GM21367 (cell line): ENCODE measurements around the gene RNF187.
A peak's percentile ranks its signal among the peaks of the same experiment; 100 is the strongest.
"Not testable (repeated sequence)": the region's sequence is repeated elsewhere in the genome, so short reads cannot be mapped to it uniquely, and the experiment has no call there.

Experiments
- ATAC-seq: cut with Tn5 transposase; IDR thresholded peaks from one replicate; pipeline ENCODE4 v1.9.1; 2021; ENCODE audit not compliant: unreplicated experiment

RNF187 gene

GRCh38 chr1:228486596-228487335 is 416 bp upstream of the RNF187 start:
- peak; percentile 50 for ATAC-seq

- no peak for ATAC-seq
These were observed 1.1 kb downstream of the RNF187 start for GRCh38 chr1:228488125-228488817.

DNA sequence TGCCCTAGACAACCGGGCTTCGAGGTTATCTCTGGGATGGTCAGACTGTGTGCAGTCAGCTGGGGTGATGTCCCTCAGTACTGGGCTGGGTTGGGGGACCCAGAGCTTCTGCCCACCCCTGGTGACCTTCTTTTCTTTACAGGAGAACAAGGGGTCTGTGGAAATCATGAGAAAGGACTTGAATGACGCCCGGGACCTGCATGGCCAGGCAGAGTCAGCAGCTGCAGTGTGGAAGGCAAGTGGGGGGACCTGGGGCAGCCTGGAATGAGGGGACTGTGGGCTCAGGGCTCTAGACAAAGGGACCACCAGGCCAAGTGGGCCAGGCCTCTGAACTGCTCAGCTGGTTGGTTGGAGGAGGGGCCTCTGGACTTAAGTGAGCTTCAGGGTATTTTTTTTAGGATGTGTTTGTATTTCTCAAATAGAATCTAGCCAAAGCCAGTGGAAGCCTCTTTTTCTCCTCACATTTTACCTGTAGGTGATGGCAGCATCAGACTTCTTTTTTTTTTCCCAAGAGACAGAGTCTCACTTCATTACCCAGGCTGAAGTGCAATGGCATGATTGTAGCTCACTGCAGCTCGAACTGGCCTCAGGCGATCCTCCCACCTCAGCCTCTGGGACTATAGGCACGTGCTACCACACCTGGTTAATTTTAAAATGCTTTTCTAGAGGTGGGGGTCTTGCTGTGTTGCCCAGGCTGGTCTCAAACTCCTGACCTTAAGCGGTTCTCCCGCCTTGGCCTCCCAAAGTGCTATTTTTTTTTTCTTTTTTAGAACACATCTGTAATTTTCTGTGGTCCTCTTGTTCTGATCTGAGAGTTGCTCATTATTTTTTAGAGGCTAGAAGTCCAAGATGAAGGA is 1.9 kb downstream of the RNF187 start:
- no peak for ATAC-seq

DNA sequence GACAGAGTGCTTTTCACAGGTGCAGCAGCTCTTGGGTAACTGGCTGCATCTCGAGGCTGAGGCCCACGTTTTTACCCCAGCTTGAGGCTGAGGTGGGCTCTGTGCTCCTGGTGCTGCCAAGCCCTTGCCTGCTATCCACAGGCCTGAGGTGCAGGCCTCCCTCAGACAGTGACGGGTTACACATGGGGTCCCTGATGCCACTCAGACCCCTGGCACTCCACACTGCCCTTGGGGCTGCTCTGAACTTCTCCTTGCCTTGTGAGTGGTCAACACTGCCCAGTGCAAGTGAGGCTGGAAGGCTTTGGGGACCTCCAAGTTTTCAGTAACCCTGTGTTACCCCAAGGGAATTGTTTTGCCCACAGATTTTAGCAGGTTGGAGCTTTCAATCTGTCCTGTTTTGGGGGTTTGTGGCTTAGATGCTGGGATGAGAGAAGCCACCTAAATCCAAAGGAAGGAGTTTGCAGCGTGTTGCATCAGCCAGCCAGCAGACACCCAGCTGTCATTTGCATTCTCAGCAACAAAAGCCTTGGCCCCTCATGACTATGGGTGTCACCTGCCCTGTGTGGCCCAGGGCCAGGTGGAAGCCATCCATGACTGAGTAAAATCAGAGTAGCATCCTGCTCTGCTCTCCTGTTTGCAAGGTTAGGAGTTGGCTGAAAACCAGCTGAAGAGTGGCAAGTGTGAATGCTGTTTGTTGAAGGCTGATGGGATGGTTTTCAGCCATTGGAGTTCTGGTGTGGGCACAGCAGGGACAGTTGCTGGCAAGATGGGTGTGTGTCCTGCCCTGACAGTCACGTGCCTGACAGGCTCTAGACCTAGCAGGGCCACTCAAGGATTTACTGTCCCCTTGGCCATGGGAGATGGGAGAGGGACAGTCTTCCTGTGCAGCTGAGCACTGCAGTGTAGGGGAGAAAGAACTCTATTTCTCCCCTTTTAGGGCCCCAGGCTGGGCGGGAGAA is 3.2 kb downstream of the RNF187 start:
- no peak for ATAC-seq

GRCh38 chr1:228493141-228494043 is 6.2 kb downstream of the RNF187 start:
- ATAC-seq = no peak

- no peak for ATAC-seq
These were observed 6.8 kb downstream of the RNF187 start for GRCh38 chr1:228494044-228494353.

GRCh38 chr1:228494391-228494790 is 7.2 kb downstream of the RNF187 start:
- ATAC-seq = no peak

DNA sequence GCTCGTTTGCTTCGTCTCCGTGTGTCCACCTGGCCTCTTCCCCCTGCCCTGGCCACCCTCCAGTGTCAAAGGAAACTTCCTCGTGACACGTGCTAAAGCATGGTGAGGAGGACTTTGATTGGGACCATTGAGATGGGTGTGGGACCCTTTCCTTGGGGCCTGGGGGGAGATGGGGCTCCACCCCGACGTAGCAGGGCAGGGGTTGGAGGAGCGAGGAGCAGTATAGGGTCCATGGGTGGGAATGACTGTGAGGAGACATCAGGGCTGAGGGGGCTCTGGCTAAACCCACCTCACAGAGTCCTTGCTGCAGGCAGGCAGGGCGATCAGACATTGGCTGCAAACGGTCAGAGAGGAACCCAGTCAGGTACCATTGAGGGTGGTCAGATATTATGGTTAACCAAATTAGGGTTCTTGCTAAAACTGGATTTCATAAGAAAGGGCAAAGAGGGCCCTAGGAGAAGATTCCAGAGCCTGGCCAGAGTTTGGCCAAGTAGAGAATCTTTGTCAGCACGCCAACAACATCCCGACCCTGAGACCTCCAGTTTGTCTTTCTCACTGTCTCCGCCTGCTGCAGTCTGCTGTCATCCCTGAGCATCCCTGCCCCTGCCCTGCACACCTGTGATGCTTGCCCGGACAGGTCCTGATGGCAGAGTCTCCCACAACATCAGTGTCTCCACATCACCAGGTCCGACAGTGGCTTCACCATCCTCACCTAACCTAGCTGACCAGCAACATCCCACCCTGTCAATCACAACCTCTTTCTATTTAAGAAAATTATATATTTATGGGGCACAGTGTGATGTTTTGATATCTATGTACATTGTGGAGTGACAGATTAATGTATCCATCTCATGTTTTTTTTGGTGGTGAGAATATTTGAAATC is 8.0 kb downstream of the RNF187 start:
- no peak for ATAC-seq

- no peak for ATAC-seq
These were observed 8.9 kb downstream of the RNF187 start for GRCh38 chr1:228496084-228496483.

DNA sequence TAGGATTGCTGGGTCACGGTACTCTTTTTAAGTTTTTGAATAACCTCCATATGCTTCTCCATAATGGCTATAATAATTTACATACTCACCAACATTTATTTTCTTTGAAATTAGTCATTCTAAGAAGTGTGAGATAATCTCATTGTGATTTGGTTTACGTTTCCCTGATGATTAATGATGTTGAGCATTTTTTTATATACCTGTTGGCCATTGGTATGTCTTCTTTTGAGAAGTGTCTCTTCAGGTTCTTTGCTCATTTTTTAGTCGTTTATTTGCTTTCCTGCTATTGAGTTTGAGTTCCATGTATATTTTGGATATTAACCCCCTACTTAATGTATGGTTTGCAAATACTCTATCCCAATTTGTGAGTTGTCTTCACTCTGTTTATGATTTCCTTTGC is 9.3 kb downstream of the RNF187 start:
- ATAC-seq = no peak

- ATAC-seq = no peak
These were observed 10.0 kb downstream of the RNF187 start for GRCh38 chr1:228497206-228497605.

GRCh38 chr1:228497817-228498216 is 10.6 kb downstream of the RNF187 start:
- no peak for ATAC-seq

- ATAC-seq = no peak
These were observed 13.1 kb downstream of the RNF187 start for GRCh38 chr1:228500143-228500734.

DNA sequence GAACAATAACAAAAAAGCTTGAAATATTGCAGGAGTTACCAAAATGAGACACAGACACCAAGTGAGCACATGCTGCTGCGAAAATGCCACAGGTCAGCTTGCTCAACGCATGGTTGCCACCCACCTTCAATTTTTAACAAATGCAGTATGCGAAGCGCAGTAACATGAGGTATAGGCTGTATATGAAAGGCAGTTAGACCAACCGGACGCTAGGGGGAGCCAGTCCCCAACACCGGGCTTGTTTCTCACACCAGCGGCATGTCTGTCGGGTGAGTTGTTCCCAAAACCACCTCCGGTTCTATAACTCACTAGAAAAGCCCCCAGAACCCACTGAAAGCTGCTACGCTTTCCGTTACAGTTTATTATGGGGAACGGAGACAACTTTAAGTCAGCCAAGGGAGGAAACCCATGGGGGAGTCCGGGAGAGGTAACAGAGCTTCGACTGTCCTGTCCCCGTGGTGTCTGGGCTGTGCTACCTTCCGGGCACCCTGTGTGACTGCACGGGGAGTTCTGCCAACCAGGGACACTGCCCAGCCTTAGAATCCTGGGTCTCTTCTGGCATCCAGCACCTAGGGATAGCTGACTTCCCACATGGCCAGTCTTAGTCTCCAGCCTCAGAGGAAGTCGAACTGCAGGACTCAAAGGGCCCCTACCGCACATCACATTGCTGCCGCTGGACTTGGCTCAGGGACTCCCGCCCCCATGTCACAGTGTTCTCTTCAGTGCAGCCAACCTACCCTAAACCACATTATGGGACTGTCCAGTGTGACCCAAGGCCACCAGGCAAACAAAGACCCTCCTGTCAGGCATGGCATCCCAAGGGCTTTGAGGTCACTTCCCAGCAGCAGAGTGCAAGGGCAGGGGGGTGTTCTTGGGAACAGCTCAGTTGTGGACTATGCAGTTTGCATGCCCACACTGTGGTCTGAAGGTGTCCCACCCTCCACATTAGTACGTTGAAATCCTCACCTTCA is 14.0 kb downstream of the RNF187 start:
- ATAC-seq = peak; percentile 87

- ATAC-seq = no peak
These were observed 15.3 kb downstream of the RNF187 start for GRCh38 chr1:228502522-228502921.

DNA sequence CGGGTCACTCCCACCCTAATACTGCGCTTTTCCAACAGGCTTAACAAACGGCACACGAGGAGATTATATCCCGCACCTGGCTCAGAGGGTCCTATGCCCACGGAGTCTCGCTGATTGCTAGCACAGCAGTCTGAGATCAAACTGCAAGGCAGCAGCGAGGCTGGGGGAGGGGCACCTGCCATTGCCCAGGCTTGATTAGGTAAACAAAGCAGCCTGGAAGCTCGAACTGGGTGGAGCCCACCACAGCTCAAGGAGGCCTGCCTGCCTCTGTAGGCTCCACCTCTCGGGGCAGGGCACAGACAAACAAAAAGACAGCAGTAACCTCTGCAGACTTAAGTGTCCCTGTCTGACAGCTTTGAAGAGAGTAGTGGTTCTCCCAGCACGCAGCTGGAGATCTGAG is 18.8 kb downstream of the RNF187 start:
- not testable (repeated sequence) for ATAC-seq

DNA sequence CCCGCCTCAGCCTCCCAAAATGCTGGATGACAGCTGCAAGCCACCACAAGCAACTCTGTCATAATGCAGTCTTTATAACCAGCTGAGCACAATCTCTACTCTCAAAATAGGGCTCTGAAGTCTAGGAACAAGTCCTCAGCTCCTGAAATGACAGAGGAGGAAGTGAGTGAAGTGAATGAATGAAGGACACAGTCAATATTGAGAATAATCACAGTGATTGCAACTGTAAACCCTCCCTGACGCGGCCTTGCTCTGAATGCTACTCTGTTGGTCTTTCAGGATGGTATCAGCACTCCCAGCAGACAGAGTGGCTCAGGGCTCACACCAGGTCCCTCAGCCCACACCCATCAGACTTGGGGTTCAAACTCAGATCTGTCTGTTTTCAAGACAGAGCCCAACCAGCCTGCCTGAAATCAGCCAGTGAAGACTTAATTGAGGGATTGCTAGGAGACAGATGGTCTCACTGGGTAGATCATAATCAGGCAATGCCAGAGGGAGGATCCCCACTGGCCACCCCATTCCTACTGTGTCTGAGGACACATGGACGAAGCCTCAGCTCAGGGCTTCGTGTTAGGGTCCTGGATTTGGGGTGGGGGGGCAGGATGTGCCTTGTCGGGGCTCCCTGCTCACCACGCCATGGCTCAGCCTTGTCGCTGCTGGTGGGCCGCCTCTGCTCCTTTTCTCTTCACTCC is 20.9 kb downstream of the RNF187 start:
- no peak for ATAC-seq
